Measurements from ENCODE around the gene ATP10A.

ATP10A gene

GRCh38 chr15:25863111-25863967 is at the start of gene ATP10A:
TSS of gene ATP10A (minus strand) at chr15:25863327. CDS start at chr15:25863096, 231 bp downstream.
- DNase-seq (ENCODE audit: low spot score): no peak

GRCh38 chr15:25912035-25912434 is 48.9 kb upstream of the ATP10A start:
- no peak for DNase-seq (ENCODE audit: low spot score)

GRCh38 chr15:25910832-25911231 is 47.7 kb upstream of the ATP10A start:
- no peak for DNase-seq (ENCODE audit: low spot score)

- no peak for DNase-seq (ENCODE audit: low spot score)
These were observed 46.7 kb upstream of the ATP10A start for GRCh38 chr15:25909806-25910205.

- no peak for DNase-seq (ENCODE audit: low spot score)
These were observed 46.2 kb upstream of the ATP10A start for GRCh38 chr15:25909325-25909724.

- no peak for DNase-seq (ENCODE audit: low spot score)
These were observed 42.0 kb upstream of the ATP10A start for GRCh38 chr15:25905140-25905539.

- DNase-seq (ENCODE audit: low spot score): no peak
These were observed 40.0 kb upstream of the ATP10A start for GRCh38 chr15:25903024-25903581.

- no peak for DNase-seq (ENCODE audit: low spot score)
These were observed 38.9 kb upstream of the ATP10A start for GRCh38 chr15:25901811-25902605.

- no peak for DNase-seq (ENCODE audit: low spot score)
These were observed 37.8 kb upstream of the ATP10A start for GRCh38 chr15:25900901-25901300.

- no peak for DNase-seq (ENCODE audit: low spot score)
These were observed 37.3 kb upstream of the ATP10A start for GRCh38 chr15:25900431-25900830.

- no peak for DNase-seq (ENCODE audit: low spot score)
These were observed 36.7 kb upstream of the ATP10A start for GRCh38 chr15:25899870-25900269.

- DNase-seq (ENCODE audit: low spot score): no peak
These were observed 34.5 kb upstream of the ATP10A start for GRCh38 chr15:25897658-25898057.

GRCh38 chr15:25894371-25894902 is 31.3 kb upstream of the ATP10A start:
- DNase-seq (ENCODE audit: low spot score): no peak

- no peak for DNase-seq (ENCODE audit: low spot score)
These were observed 30.5 kb upstream of the ATP10A start for GRCh38 chr15:25893596-25893995.

GRCh38 chr15:25892126-25892525 is 29.0 kb upstream of the ATP10A start:
- no peak for DNase-seq (ENCODE audit: low spot score)

GRCh38 chr15:25891081-25891480 is 28.0 kb upstream of the ATP10A start:
- no peak for DNase-seq (ENCODE audit: low spot score)

- DNase-seq (ENCODE audit: low spot score): no peak
These were observed 27.4 kb upstream of the ATP10A start for GRCh38 chr15:25890529-25890928.

GRCh38 chr15:25887870-25888269 is 24.7 kb upstream of the ATP10A start:
- DNase-seq (ENCODE audit: low spot score): no peak

- no peak for DNase-seq (ENCODE audit: low spot score)
These were observed 23.5 kb upstream of the ATP10A start for GRCh38 chr15:25886498-25887140.

- DNase-seq (ENCODE audit: low spot score): no peak
These were observed 21.2 kb upstream of the ATP10A start for GRCh38 chr15:25884370-25884769.

GRCh38 chr15:25883463-25884259 is 20.5 kb upstream of the ATP10A start:
- no peak for DNase-seq (ENCODE audit: low spot score)
